Caco-2 (cell line): ENCODE results near the gene OR5K1. TPM values are rescaled to one million over a fixed set of nuclear protein-coding genes. Genes with fewer than 3 reads are reported as not detected.

ENCODE experiments used
- BruUV-seq: library from RNA; stranded (reverse); fragments of 400-500 nt; replicated peaks from 2 replicates; lab custom pipeline; 2021; lab: Mats Ljungman, UMichigan
- CTCF ChIA-PET: fragments of 300-600 bp; sonication (Branson Sonifier 250); formaldehyde crosslinking; loops from one replicate; lab custom pipeline; 2022; ENCODE audit warnings: antibody characterized with exemption; lab: Charles Lee
- POLR2A ChIA-PET: fragments of 300-600 bp; sonication (Branson Sonifier 250); formaldehyde crosslinking; loops from one replicate; lab custom pipeline; 2022; ENCODE audit warnings: antibody characterized with exemption; lab: Charles Lee
- DNase-seq, 2 experiments: peaks; one replicate each; pipeline versions ENCODE4 v3.0.0 to v3.0.0-alpha.2; 2020 to 2022
- H3K27me3 ChIP-seq: replicated peaks from 2 replicates; pipeline ENCODE4 v1.6.0; 2011; ENCODE audit warnings: low read length; ENCODE audit not compliant: control insufficient read depth, insufficient read depth
- H3K36me3 ChIP-seq: 2 replicates; pipeline ENCODE4 v1.5.1; 2011; ENCODE audit warnings: low read length; ENCODE audit not compliant: control insufficient read depth, insufficient read depth
- H3K4me1 ChIP-seq: fragments of 250-450 bp; sonication (Bioruptor Pico); 2 replicates; pipeline ENCODE4 v1.5.1; 2020; ENCODE audit warnings: mild to moderate bottlenecking
- H3K4me3 ChIP-seq: 2 replicates; pipeline ENCODE4 v1.5.1; 2011; ENCODE audit warnings: low read depth, mild to moderate bottlenecking, control low read depth, low read length
- H3K9me3 ChIP-seq: fragments of 250-450 bp; sonication (Bioruptor Pico); 2 replicates; pipeline ENCODE4 v1.5.1; 2020; ENCODE audit warnings: mild to moderate bottlenecking, moderate library complexity
- H3K27ac Mint-ChIP-seq: one replicate; pipeline ENCODE4 v1.8.0; 2022; ENCODE audit warnings: mixed read lengths; ENCODE audit not compliant: unreplicated experiment
- H3K27me3 Mint-ChIP-seq: one replicate; pipeline ENCODE4 v1.8.0; 2022; ENCODE audit warnings: mixed read lengths; ENCODE audit not compliant: insufficient read depth, unreplicated experiment
- H3K36me3 Mint-ChIP-seq: one replicate; pipeline ENCODE4 v1.8.0; 2022; ENCODE audit warnings: mild to moderate bottlenecking, mixed read lengths; ENCODE audit not compliant: insufficient read depth, unreplicated experiment
- H3K4me1 Mint-ChIP-seq: one replicate; pipeline ENCODE4 v1.8.0; 2022; ENCODE audit warnings: low read depth, mixed read lengths; ENCODE audit not compliant: unreplicated experiment
- H3K4me3 Mint-ChIP-seq: one replicate; pipeline ENCODE4 v1.8.0; 2022; ENCODE audit warnings: mild to moderate bottlenecking, moderate library complexity, mixed read lengths; ENCODE audit not compliant: unreplicated experiment
- H3K9me3 Mint-ChIP-seq: one replicate; pipeline ENCODE4 v1.8.0; 2022; ENCODE audit warnings: mixed read lengths; ENCODE audit not compliant: unreplicated experiment
- CTCF ChIP-seq, 2 experiments: fragments of 200-600 bp in 1 of 2; IDR thresholded peaks; 1 replicate in 1 of 2; 2 replicates in 1 of 2; pipeline versions ENCODE4 v1.5.1 to v1.8.0; 2011 to 2022; ENCODE audit warnings: antibody characterized with exemption in 1 of 2, control low read depth in 1 of 2, inconsistent platforms in 1 of 2, low read depth in 1 of 2, low read length in 1 of 2, mild to moderate bottlenecking in 1 of 2, moderate library complexity in 1 of 2; ENCODE audit not compliant: insufficient read depth in 1 of 2, severe bottlenecking in 1 of 2, unreplicated experiment in 1 of 2
- intact Hi-C: fragments of 100-400 bp; cut with micrococcal nuclease; formaldehyde crosslinking; loops from one replicate; pipeline ENCODE4 v1.10.0; 2022; ENCODE audit not compliant: unreplicated experiment
- total RNA-seq: library from RNA; stranded (reverse); gene quantifications from 2 replicates; pipeline ENCODE4 v1.2.3, GENCODE V29; 2022

OR5K1 gene
- total RNA-seq, 1 experiment from 2014 or later: not detected

- no peaks in the 10 kb centered on the region for H3K36me3 Mint-ChIP-seq
- ChIA-PET CTCF (no interaction called here), POLR2A (no interaction called here)
- Histone ChIP-seq H3K36me3 (no peaks in the 10 kb centered on the region), H3K27me3 (no peaks in the 10 kb centered on the region), H3K4me3 (no peak overlapping the region), H3K9me3 (no peaks in the 10 kb centered on the region), H3K4me1 (no peaks in the 10 kb centered on the region)
- H3K4me1 Mint-ChIP-seq: no peaks in the 10 kb centered on the region
- TF ChIP-seq CTCF (IDR thresholded peaks at IDR 0.05; ENCODE audit: insufficient read depth in 1 of 2, low read depth in 1 of 2, low read length in 1 of 2, severe bottlenecking in 1 of 2, unreplicated experiment in 1 of 2): no peak
- intact Hi-C loops: no loop called here
- DNase-seq: no peak
- no peak overlapping the region for H3K27ac Mint-ChIP-seq
- no peak overlapping the region for H3K4me3 Mint-ChIP-seq
- no TSS peak for BruUV-seq
- H3K27me3 Mint-ChIP-seq: no peaks in the 10 kb centered on the region
- no peaks in the 10 kb centered on the region for H3K9me3 Mint-ChIP-seq
Observed at GRCh38 chr3:98454929-98455328, 8.1 kb upstream of the OR5K1 start.

- no peak for TF ChIP-seq CTCF (IDR thresholded peaks at IDR 0.05; ENCODE audit: insufficient read depth in 1 of 2, low read depth in 1 of 2, low read length in 1 of 2, severe bottlenecking in 1 of 2, unreplicated experiment in 1 of 2)
- Mint-ChIP-seq H3K27me3 (peaks cover 4% of the 10 kb centered on the region), H3K4me1 (no peaks in the 10 kb centered on the region), H3K27ac (no peak overlapping the region), H3K4me3 (no peak overlapping the region), H3K9me3 (no peaks in the 10 kb centered on the region), H3K36me3 (no peaks in the 10 kb centered on the region)
- Histone ChIP-seq H3K4me1 (no peaks in the 10 kb centered on the region), H3K27me3 (no peaks in the 10 kb centered on the region), H3K36me3 (no peaks in the 10 kb centered on the region), H3K9me3 (no peaks in the 10 kb centered on the region), H3K4me3 (no peak overlapping the region)
- ChIA-PET CTCF (no interaction called here), POLR2A (no interaction called here)
- BruUV-seq: no TSS peak
- no peak for DNase-seq
- intact Hi-C loops: no loop called here
Observed at GRCh38 chr3:98457543-98457942, 5.5 kb upstream of the OR5K1 start.

- Histone ChIP-seq H3K4me3 (no peak overlapping the region), H3K27me3 (no peaks in the 10 kb centered on the region), H3K36me3 (no peaks in the 10 kb centered on the region), H3K4me1 (no peaks in the 10 kb centered on the region), H3K9me3 (no peaks in the 10 kb centered on the region)
- Mint-ChIP-seq H3K9me3 (no peaks in the 10 kb centered on the region), H3K27ac (no peak overlapping the region), H3K36me3 (no peaks in the 10 kb centered on the region), H3K4me1 (no peaks in the 10 kb centered on the region), H3K4me3 (no peak overlapping the region), H3K27me3 (peaks cover 4% of the 10 kb centered on the region)
- no peak for TF ChIP-seq CTCF (IDR thresholded peaks at IDR 0.05; ENCODE audit: insufficient read depth in 1 of 2, low read depth in 1 of 2, low read length in 1 of 2, severe bottlenecking in 1 of 2, unreplicated experiment in 1 of 2)
- POLR2A ChIA-PET: no interaction called here
- DNase-seq: no peak
- no TSS peak for BruUV-seq
- CTCF ChIA-PET: no interaction called here
- intact Hi-C loops: no loop called here
Observed at GRCh38 chr3:98460220-98460619, 2.8 kb upstream of the OR5K1 start.
